ENCODE data around the gene PPAN.
A peak's percentile ranks its signal among the peaks of the same experiment; 100 is the strongest.

The PPAN gene

DNA sequence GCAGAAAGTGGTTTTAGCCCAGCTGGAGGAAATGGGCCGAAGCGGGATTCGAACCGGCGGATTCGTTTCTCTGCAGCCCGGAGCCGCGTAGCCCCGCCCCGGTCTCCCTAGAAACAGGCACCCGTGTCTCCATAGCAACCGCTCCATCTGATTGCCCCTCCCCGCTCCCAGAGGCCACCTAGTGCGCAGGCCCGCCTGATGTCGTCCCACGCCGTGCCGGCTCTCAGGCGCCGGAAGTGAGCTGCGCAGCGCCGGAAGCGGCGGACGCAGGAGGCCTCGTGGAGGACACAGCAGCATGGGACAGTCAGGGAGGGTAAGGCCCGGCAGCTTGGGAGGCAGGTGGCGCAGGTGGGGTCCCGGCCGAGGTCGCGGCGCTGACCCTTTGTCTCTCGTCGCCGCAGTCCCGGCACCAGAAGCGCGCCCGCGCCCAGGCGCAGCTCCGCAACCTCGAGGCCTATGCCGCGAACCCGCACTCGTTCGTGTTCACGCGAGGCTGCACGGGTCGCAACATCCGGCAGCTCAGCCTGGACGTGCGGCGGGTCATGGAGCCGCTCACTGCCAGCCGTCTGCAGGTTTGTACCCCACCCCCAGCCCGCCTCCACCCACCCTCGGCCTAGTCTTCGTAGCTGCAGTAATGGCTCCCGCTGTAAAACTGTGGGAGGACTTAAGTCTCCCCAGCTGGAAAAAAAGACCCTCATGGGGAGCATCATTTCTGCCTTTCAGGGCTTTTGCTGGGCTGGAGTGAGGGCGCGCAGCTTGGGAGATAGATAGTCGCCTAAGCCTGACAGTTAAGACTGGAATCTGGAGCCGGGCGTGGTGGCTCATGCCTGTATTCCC lies at the start of gene PPAN (continued):
- TF ChIP-seq ZNF776 (tag by site-specific recombination; IDR thresholded peaks at IDR 0.05; ENCODE audit: borderline replicate concordance) (no peak), ZBTB26 (tag by site-specific recombination; optimal IDR thresholded peaks at IDR 0.05) (peak; percentile 98), ZNF558 (tag by site-specific recombination; IDR thresholded peaks at IDR 0.05) (no peak), ZBTB48 (tag by site-specific recombination; IDR thresholded peaks at IDR 0.05) (no peak), SALL2 (tag by site-specific recombination; IDR thresholded peaks at IDR 0.05; ENCODE audit: borderline replicate concordance) (no peak), ZNF146 (tag by site-specific recombination; IDR thresholded peaks at IDR 0.05) (no peak), ZNF555 (tag by site-specific recombination; conservative IDR thresholded peaks at IDR 0.05) (no peak), ZNF777 (tag by site-specific recombination; IDR thresholded peaks at IDR 0.05; ENCODE audit: borderline replicate concordance) (no peak), ZNF354C (tag by site-specific recombination; IDR thresholded peaks at IDR 0.05; ENCODE audit: borderline replicate concordance, low read depth) (no peak), BCL11B (tag by site-specific recombination; IDR thresholded peaks at IDR 0.05; ENCODE audit: low read depth) (no peak), ZNF530 (tag by site-specific recombination; IDR thresholded peaks at IDR 0.05; ENCODE audit: low read depth) (no peak), ZBTB17 (tag by site-specific recombination; IDR thresholded peaks at IDR 0.05) (peak; percentile 50), ZNF148 (tag by site-specific recombination; IDR thresholded peaks at IDR 0.05; ENCODE audit: borderline replicate concordance) (no peak), MZF1 (tag by site-specific recombination; IDR thresholded peaks at IDR 0.05; ENCODE audit: borderline replicate concordance) (no peak), ZNF248 (tag by site-specific recombination; IDR thresholded peaks at IDR 0.05) (no peak), IKZF3 (tag by site-specific recombination; IDR thresholded peaks at IDR 0.05) (no peak), ZNF843 (tag by site-specific recombination; IDR thresholded peaks at IDR 0.05) (no peak; the same call in 1 of the 2 replicates), ZNF37A (tag by site-specific recombination; IDR thresholded peaks at IDR 0.05) (no peak), PBX3 (CRISPR knock-in tag; IDR thresholded peaks at IDR 0.05) (peak; percentile 25; the same call in 1 of the 2 replicates), ZNF19 (tag by site-specific recombination; IDR thresholded peaks at IDR 0.05; ENCODE audit: low read depth) (no peak), ZXDB (tag by site-specific recombination; IDR thresholded peaks at IDR 0.05) (peak; percentile 86), GLI4 (tag by site-specific recombination; IDR thresholded peaks at IDR 0.05) (0 out of 2 replicates have a peak, but pooled peaks have one; percentile 47), ZNF501 (tag by site-specific recombination; IDR thresholded peaks at IDR 0.05) (peak; percentile 48; the same call in 1 of the 2 replicates), OVOL3 (tag by site-specific recombination; IDR thresholded peaks at IDR 0.05) (no peak), OSR2 (tag by site-specific recombination; IDR thresholded peaks at IDR 0.05) (no peak), KLF7 (tag by site-specific recombination; IDR thresholded peaks at IDR 0.05; ENCODE audit: borderline replicate concordance) (no peak), ZBTB20 (tag by site-specific recombination; IDR thresholded peaks at IDR 0.05) (peak; percentile 26; the same call in 1 of the 2 replicates), ZNF747 (tag by site-specific recombination; IDR thresholded peaks at IDR 0.05) (no peak), ZNF529 (tag by site-specific recombination; IDR thresholded peaks at IDR 0.05; ENCODE audit: insufficient replicate concordance) (no peak), YY2 (tag by site-specific recombination; IDR thresholded peaks at IDR 0.05) (0 out of 2 replicates have a peak, but pooled peaks have one; percentile 44), SP2 (tag by site-specific recombination; IDR thresholded peaks at IDR 0.05) (peak; percentile 86), ZNF239 (tag by site-specific recombination; IDR thresholded peaks at IDR 0.05) (0 out of 2 replicates have a peak, but pooled peaks have one; percentile 33), ZNF624 (tag by site-specific recombination; IDR thresholded peaks at IDR 0.05) (no peak)
- TF ChIP-seq, protein P1, sequence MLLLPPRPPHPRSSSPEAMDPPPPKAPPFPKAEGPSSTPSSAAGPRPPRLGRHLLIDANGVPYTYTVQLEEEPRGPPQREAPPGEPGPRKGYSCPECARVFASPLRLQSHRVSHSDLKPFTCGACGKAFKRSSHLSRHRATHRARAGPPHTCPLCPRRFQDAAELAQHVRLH (tag by site-specific recombination; IDR thresholded peaks at IDR 0.05): no peak
- TF ChIP-seq, protein P2, sequence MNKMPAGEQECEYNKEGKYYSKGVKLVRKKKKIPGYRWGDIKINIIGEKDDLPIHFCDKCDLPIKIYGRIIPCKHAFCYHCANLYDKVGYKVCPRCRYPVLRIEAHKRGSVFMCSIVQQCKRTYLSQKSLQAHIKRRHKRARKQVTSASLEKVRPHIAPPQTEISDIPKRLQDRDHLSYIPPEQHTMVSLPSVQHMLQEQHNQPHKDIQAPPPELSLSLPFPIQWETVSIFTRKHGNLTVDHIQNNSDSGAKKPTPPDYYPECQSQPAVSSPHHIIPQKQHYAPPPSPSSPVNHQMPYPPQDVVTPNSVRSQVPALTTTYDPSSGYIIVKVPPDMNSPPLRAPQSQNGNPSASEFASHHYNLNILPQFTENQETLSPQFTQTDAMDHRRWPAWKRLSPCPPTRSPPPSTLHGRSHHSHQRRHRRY (tag by site-specific recombination; IDR thresholded peaks at IDR 0.05): no peak
